Measurements from ENCODE around the gene NPRL2. TPM values are rescaled to one million over a fixed set of nuclear protein-coding genes. Genes with fewer than 3 reads are reported as not detected.
"Not testable (repeated sequence)": the region's sequence is repeated elsewhere in the genome, so short reads cannot be mapped to it uniquely, and the experiment has no call there.

NPRL2 gene
- total RNA-seq, 1 donor from 2014 or later = 20.8 TPM

GRCh38 chr3:50318615-50319014 is 32.0 kb downstream of the NPRL2 start:
- FAIRE-seq (no peak), DNase-seq (ENCODE audit: low spot score in 2 of 2) (no peak)

GRCh38 chr3:50318163-50318562 is 32.4 kb downstream of the NPRL2 start:
- FAIRE-seq (no peak), DNase-seq (ENCODE audit: low spot score in 2 of 2) (no peak)

GRCh38 chr3:50317300-50317699 is 33.3 kb downstream of the NPRL2 start:
- FAIRE-seq (no peak), DNase-seq (ENCODE audit: low spot score in 2 of 2) (no peak)

GRCh38 chr3:50316657-50317242 is 33.8 kb downstream of the NPRL2 start:
- DNase-seq (ENCODE audit: low spot score in 2 of 2) = no peak

GRCh38 chr3:50314816-50315215 is 35.8 kb downstream of the NPRL2 start:
- DNase-seq (ENCODE audit: low spot score in 2 of 2) (no peak), FAIRE-seq (no peak)

More at GRCh38 chr3:50316657-50317242, 33.8 kb downstream of the NPRL2 start:
- no peak for FAIRE-seq

GRCh38 chr3:50314342-50314741 is 36.2 kb downstream of the NPRL2 start:
- FAIRE-seq = no peak

GRCh38 chr3:50312041-50312440 is 38.5 kb downstream of the NPRL2 start:
- FAIRE-seq; DNase-seq (ENCODE audit: low spot score in 2 of 2): not testable (repeated sequence)

More at GRCh38 chr3:50314342-50314741, 36.2 kb downstream of the NPRL2 start:
- no peak for DNase-seq (ENCODE audit: low spot score in 2 of 2)

- DNase-seq (ENCODE audit: low spot score in 2 of 2) = no peak
- FAIRE-seq = no peak
These were observed 46.0 kb downstream of the NPRL2 start for GRCh38 chr3:50304601-50305000.

- DNase-seq (ENCODE audit: low spot score in 2 of 2) (no peak), FAIRE-seq (no peak)
These were observed 47.4 kb downstream of the NPRL2 start, which contains the start of gene HYAL1 for GRCh38 chr3:50303013-50303815. Gene HYAL1 (minus strand): TSS chr3:50303574. CDS start chr3:50302956, 618 bp downstream.

- DNase-seq (ENCODE audit: low spot score in 2 of 2) (no peak), FAIRE-seq (no peak)
These were observed 48.2 kb downstream of the NPRL2 start for GRCh38 chr3:50302095-50303012.

- DNase-seq (ENCODE audit: low spot score in 2 of 2) = no peak
- no peak for FAIRE-seq
These were observed 49.8 kb downstream of the NPRL2 start for GRCh38 chr3:50300681-50301254.

GRCh38 chr3:50299929-50300680 is 50.5 kb downstream of the NPRL2 start:
- DNase-seq (ENCODE audit: low spot score in 2 of 2) (peak in 1 of 2 donors; percentile 73), FAIRE-seq (no peak)

- no peak for FAIRE-seq
These were observed 51.0 kb downstream of the NPRL2 start for GRCh38 chr3:50299638-50299928.

GRCh38 chr3:50298836-50299637 is 51.5 kb downstream of the NPRL2 start, which contains the start of the genes HYAL3 and NAA80:
Gene HYAL3 (minus strand): TSS chr3:50299405. CDS start chr3:50295602, 3,803 bp downstream.
Gene NAA80 (minus strand): TSS chr3:50299405. CDS start chr3:50297463, 1,942 bp downstream.
- FAIRE-seq (peak; percentile 63), DNase-seq (ENCODE audit: low spot score in 2 of 2) (peak; percentile 98 to 99)

More at GRCh38 chr3:50299638-50299928, 51.0 kb downstream of the NPRL2 start:
- DNase-seq (ENCODE audit: low spot score in 2 of 2) = no peak

- DNase-seq (ENCODE audit: low spot score in 2 of 2) = no peak
- no peak for FAIRE-seq
These were observed 52.5 kb downstream of the NPRL2 start for GRCh38 chr3:50297896-50298725.

- FAIRE-seq (no peak), DNase-seq (ENCODE audit: low spot score in 2 of 2) (no peak)
These were observed 53.2 kb downstream of the NPRL2 start for GRCh38 chr3:50297384-50297775.
